Small intestine (tissue), 7 donors: ENCODE data around the gene SERPINA4. TPM values are rescaled to one million over a fixed set of nuclear protein-coding genes. Genes with fewer than 3 reads are reported as not detected.
A peak's percentile ranks its signal among the peaks of the same experiment; 100 is the strongest.
"Not testable (repeated sequence)": the region's sequence is repeated elsewhere in the genome, so short reads cannot be mapped to it uniquely, and the experiment has no call there.

Source experiments
- DNase-seq, 2 donors: peaks; one replicate each; pipeline versions ENCODE4 v3.0.0 to v3.0.0-alpha.2; 2013
- FAIRE-seq: peaks from 2 replicates; lab custom pipeline; 2012; peaks lifted over from hg19 to GRCh38; lab: Jason Lieb, UNC
- H3K27ac ChIP-seq, 3 donors: one replicate each; pipeline ENCODE4 v1.5.1; 2013; ENCODE audit warnings: low read length in 2 of 3, mild to moderate bottlenecking in 2 of 3, control low read depth in 1 of 3, inconsistent platforms in 1 of 3, low read depth in 1 of 3, moderate library complexity in 1 of 3
- H3K27me3 ChIP-seq, 3 donors: one replicate each; pipeline ENCODE4 v1.6.1; 2013; ENCODE audit warnings: low read length in 3 of 3, inconsistent platforms in 1 of 3; ENCODE audit not compliant: control insufficient read depth in 3 of 3, insufficient read depth in 3 of 3
- H3K36me3 ChIP-seq, 3 donors: one replicate each; pipeline ENCODE4 v1.6.1; 2013; ENCODE audit warnings: low read length in 3 of 3, inconsistent platforms in 1 of 3, low read depth in 1 of 3, mild to moderate bottlenecking in 1 of 3, moderate library complexity in 1 of 3; ENCODE audit not compliant: control insufficient read depth in 3 of 3, insufficient read depth in 2 of 3
- H3K4me1 ChIP-seq, 3 donors: one replicate each; pipeline ENCODE4 v1.6.1; 2013; ENCODE audit warnings: low read length in 2 of 3, inconsistent platforms in 1 of 3, low read depth in 1 of 3, mild to moderate bottlenecking in 1 of 3, moderate library complexity in 1 of 3; ENCODE audit not compliant: control insufficient read depth in 3 of 3, insufficient read depth in 2 of 3
- H3K4me3 ChIP-seq, 3 donors: one replicate each; pipeline ENCODE4 v1.5.1; 2013; ENCODE audit warnings: low read length in 3 of 3, control low read depth in 1 of 3, inconsistent platforms in 1 of 3, low read depth in 1 of 3, mild to moderate bottlenecking in 1 of 3, moderate library complexity in 1 of 3
- H3K9me3 ChIP-seq, 2 donors: one replicate each; pipeline ENCODE4 v1.6.1; 2013; ENCODE audit warnings: low read depth in 1 of 2, low read length in 1 of 2; ENCODE audit not compliant: control insufficient read depth in 2 of 2, insufficient read depth in 1 of 2
- WGBS, 3 donors: extraction: QIAGEN DNeasy Blood & Tissue Kit; methylation state at CpG; one replicate each; pipeline ENCODE4 v1.1.7; 2013; 5-methylcytosine and 5-hydroxymethylcytosine counted together
- polyA plus RNA-seq, 4 donors: library from polyadenylated mRNA; stranded (reverse) in 3 of 4; unstranded in 1 of 4; fragments of 200-250 nt in 3 of 4; fragments of 120-200 nt in 1 of 4; gene quantifications; one replicate each; pipeline versions ENCODE4 v1.2.1 to v1.2.3, GENCODE V29; 2013
- donor health status: healthy with polysubstance abuse.
- donor health status: control.
- donor health status: control.
- donor health status: Bipolar disorder and iron deficiency.
- donor health status: healthy.

Gene SERPINA4
- polyA plus RNA-seq, 4 donors, result 1.2 to 98.2 TPM; not detected in 2

GRCh38 chr14:94601884-94602391 is 40.7 kb downstream of the SERPINA4 start:
- H3K9me3 ChIP-seq, result peaks cover 0 to 5% of the 10 kb centered on the region in 2 donors
- FAIRE-seq, result no peak
- no peaks in the 10 kb centered on the region for H3K27me3 ChIP-seq
- H3K27ac ChIP-seq, result peak overlapping the region in 2 of 3 donors; percentile 23 to 68
- DNase-seq, result peak; percentile 45 to 48
- H3K4me1 ChIP-seq, result peaks cover 4 to 46% (median 8%) of the 10 kb centered on the region in 3 donors
- 18 to 30% (median 25%) methylated on average over 6 of the region's 6 CpGs for WGBS, 3 donors
- H3K36me3 ChIP-seq, result no peaks in the 10 kb centered on the region
- no peak overlapping the region for H3K4me3 ChIP-seq

GRCh38 chr14:94602722-94603121 is 41.5 kb downstream of the SERPINA4 start:
- no peak overlapping the region for H3K27ac ChIP-seq
- H3K4me3 ChIP-seq, result no peak overlapping the region
- DNase-seq (no peak), FAIRE-seq (no peak)
- H3K9me3 ChIP-seq, result peaks cover 0 to 5% of the 10 kb centered on the region in 2 donors
- WGBS, 3 donors, result 84 to 94% (median 90%) methylated on average over 5 of the region's 5 CpGs
- H3K36me3 ChIP-seq, result no peaks in the 10 kb centered on the region
- peaks cover 4 to 39% (median 8%) of the 10 kb centered on the region in 3 donors for H3K4me1 ChIP-seq
- no peaks in the 10 kb centered on the region for H3K27me3 ChIP-seq

GRCh38 chr14:94605361-94605760 is 44.1 kb downstream of the SERPINA4 start:
- no peaks in the 10 kb centered on the region for H3K36me3 ChIP-seq
- no peaks in the 10 kb centered on the region for H3K27me3 ChIP-seq
- H3K27ac ChIP-seq, result no peak overlapping the region
- no peak for DNase-seq
- H3K9me3 ChIP-seq, result peaks cover 0 to 5% of the 10 kb centered on the region in 2 donors
- peaks cover 0 to 13% (median 0%) of the 10 kb centered on the region in 3 donors for H3K4me1 ChIP-seq
- FAIRE-seq, result no peak
- no peak overlapping the region for H3K4me3 ChIP-seq
- 71 to 81% (median 78%) methylated on average over 3 of the region's 3 CpGs for WGBS, 3 donors

- FAIRE-seq, H3K4me1 ChIP-seq, H3K27me3 ChIP-seq, DNase-seq, H3K4me3 ChIP-seq, H3K36me3 ChIP-seq, H3K9me3 ChIP-seq, H3K27ac ChIP-seq: not testable (repeated sequence)
- WGBS, 3 donors, result 65 to 86% (median 75%) methylated on average over 1 of the region's 1 CpG
Measured at GRCh38 chr14:94608966-94609365, 47.7 kb downstream of the SERPINA4 start.

- Histone ChIP-seq H3K27me3 (no peaks in the 10 kb centered on the region), H3K36me3 (no peaks in the 10 kb centered on the region), H3K4me3 (no peak overlapping the region), H3K9me3 (peaks cover 0 to 3% of the 10 kb centered on the region in 2 donors), H3K4me1 (no peaks in the 10 kb centered on the region), H3K27ac (no peak overlapping the region)
- WGBS, 3 donors, result 85 to 93% (median 89%) methylated on average over 5 of the region's 5 CpGs
- no peak for DNase-seq
- no peak for FAIRE-seq
Measured at GRCh38 chr14:94611179-94611578, 49.9 kb downstream of the SERPINA4 start.

GRCh38 chr14:94612174-94612573 is 50.9 kb downstream of the SERPINA4 start, which contains the start of gene SERPINA3:
Gene SERPINA3, plus strand, starts transcription at chr14:94612391. Its CDS starts 2,051 bp downstream, at chr14:94614442.
- DNase-seq (no peak), FAIRE-seq (no peak)
- Histone ChIP-seq H3K27ac (no peak within 1 kb of the TSS), H3K27me3 (no peaks in the 10 kb centered on the region), H3K9me3 (peaks cover 0 to 12% of the 10 kb centered on the region in 2 donors), H3K4me1 (no peaks in the 10 kb centered on the region), H3K4me3 (no peak within 1 kb of the TSS), H3K36me3 (no peaks in the 10 kb centered on the region)
- WGBS, 3 donors, result 40 to 45% (median 42%) methylated on average over 4 of the region's 4 CpGs

GRCh38 chr14:94612580-94613554 is 51.6 kb downstream of the SERPINA4 start:
- H3K4me1 ChIP-seq, result no peaks in the 10 kb centered on the region
- H3K27me3 ChIP-seq, result no peaks in the 10 kb centered on the region
- FAIRE-seq (no peak), DNase-seq (no peak)
- H3K36me3 ChIP-seq, result no peaks in the 10 kb centered on the region
- 59 to 76% (median 67%) methylated on average over 9 of the region's 9 CpGs for WGBS, 3 donors
- peaks cover 0 to 19% of the 10 kb centered on the region in 2 donors for H3K9me3 ChIP-seq
- H3K27ac ChIP-seq, result no peak overlapping the region
- H3K4me3 ChIP-seq, result no peak overlapping the region

GRCh38 chr14:94613720-94614644 is 52.7 kb downstream of the SERPINA4 start:
- Histone ChIP-seq H3K27ac (no peak overlapping the region), H3K36me3 (no peaks in the 10 kb centered on the region)
- FAIRE-seq, result no peak

More at GRCh38 chr14:94613720-94614644, 52.7 kb downstream of the SERPINA4 start:
- no peaks in the 10 kb centered on the region for H3K27me3 ChIP-seq
- H3K9me3 ChIP-seq, result peaks cover 0 to 28% of the 10 kb centered on the region in 2 donors
- 79 to 85% (median 83%) methylated on average over 18 to 20 of the region's 20 CpGs for WGBS, 3 donors
- H3K4me1 ChIP-seq, result no peaks in the 10 kb centered on the region
- no peak overlapping the region for H3K4me3 ChIP-seq
- DNase-seq, result no peak
